GM20000 (cell line): ENCODE data around the gene CYP3A4.

Source experiments
- DNase-seq: peaks from one replicate; pipeline ENCODE4 v3.0.0; 2012; ENCODE audit warnings: low spot score
- CTCF ChIP-seq: IDR thresholded peaks from 2 replicates; pipeline ENCODE4 v1.5.1; 2012; ENCODE audit warnings: mild to moderate bottlenecking, control low read depth; ENCODE audit errors: extremely low read depth, missing control alignments

The CYP3A4 gene

GRCh38 chr7:99825452-99825851, 41.5 kb upstream of the CYP3A4 start:
- no peak for DNase-seq

GRCh38 chr7:99824091-99824490, 40.1 kb upstream of the CYP3A4 start:
- DNase-seq: no peak
- TF ChIP-seq CTCF: no peak

More at GRCh38 chr7:99825452-99825851, 41.5 kb upstream of the CYP3A4 start:
- no peak for TF ChIP-seq CTCF

GRCh38 chr7:99822731-99823718, 39.0 kb upstream of the CYP3A4 start:
- no peak for DNase-seq
- no peak for TF ChIP-seq CTCF

GRCh38 chr7:99820408-99821027, 36.5 kb upstream of the CYP3A4 start:
- no peak for DNase-seq
- TF ChIP-seq CTCF: no peak

GRCh38 chr7:99808766-99809165, 24.8 kb upstream of the CYP3A4 start:
- no peak for DNase-seq
- TF ChIP-seq CTCF: no peak

- no peak for DNase-seq
These were observed 23.0 kb upstream of the CYP3A4 start for GRCh38 chr7:99806839-99807478.

More at GRCh38 chr7:99806839-99807478, 23.0 kb upstream of the CYP3A4 start:
- TF ChIP-seq CTCF: no peak
